ENCODE results near the gene RNASE7.

- no peak for TF ChIP-seq EZH2phosphoT487 (IDR thresholded peaks at IDR 0.05; ENCODE audit: borderline replicate concordance, low read depth)
- no peak for TF ChIP-seq ZBTB33 (IDR thresholded peaks at IDR 0.05; ENCODE audit: borderline replicate concordance, low read depth)
- TF ChIP-seq TEAD4 (IDR thresholded peaks at IDR 0.05; ENCODE audit: borderline replicate concordance, insufficient read depth), result no peak
- no peak for TF ChIP-seq CTCF (IDR thresholded peaks at IDR 0.05)
- no peak for TF ChIP-seq TAF1 (IDR thresholded peaks at IDR 0.05; ENCODE audit: borderline replicate concordance, low read depth, low read length)
Measured at GRCh38 chr14:21086908-21087293, 44.7 kb downstream of the RNASE7 start.
